Stimulated activated memory B cell treated with anti-CD40 and anti-IgM and Interleukin-4, amounts not matched to agents 10 μg/mL and 1 μg/mL and 100 μg/mL, for 72 hours (primary cell): ENCODE measurements around the gene TRIM31.

ENCODE experiments used
- ATAC-seq: fragments of 150-1000 bp; cut with Tn5 transposase; 2 replicates; pipeline ENCODE4 v1.10.0; 2021
- H3K27ac Mint-ChIP-seq: one replicate; pipeline ENCODE4 v1.8.0; 2022; ENCODE audit warnings: mild to moderate bottlenecking, mixed read lengths
- H3K27me3 Mint-ChIP-seq: one replicate; pipeline ENCODE4 v1.8.0; 2022; ENCODE audit warnings: mixed read lengths
- H3K36me3 Mint-ChIP-seq: one replicate; pipeline ENCODE4 v1.8.0; 2022; ENCODE audit warnings: mixed read lengths
- H3K4me1 Mint-ChIP-seq: one replicate; pipeline ENCODE4 v1.8.0; 2022; ENCODE audit warnings: mixed read lengths
- H3K4me3 Mint-ChIP-seq: one replicate; pipeline ENCODE4 v1.8.0; 2022; ENCODE audit warnings: mild to moderate bottlenecking, moderate library complexity, mixed read lengths
- H3K9me3 Mint-ChIP-seq: one replicate; pipeline ENCODE4 v1.8.0; 2022; ENCODE audit warnings: mixed read lengths

The TRIM31 gene

DNA sequence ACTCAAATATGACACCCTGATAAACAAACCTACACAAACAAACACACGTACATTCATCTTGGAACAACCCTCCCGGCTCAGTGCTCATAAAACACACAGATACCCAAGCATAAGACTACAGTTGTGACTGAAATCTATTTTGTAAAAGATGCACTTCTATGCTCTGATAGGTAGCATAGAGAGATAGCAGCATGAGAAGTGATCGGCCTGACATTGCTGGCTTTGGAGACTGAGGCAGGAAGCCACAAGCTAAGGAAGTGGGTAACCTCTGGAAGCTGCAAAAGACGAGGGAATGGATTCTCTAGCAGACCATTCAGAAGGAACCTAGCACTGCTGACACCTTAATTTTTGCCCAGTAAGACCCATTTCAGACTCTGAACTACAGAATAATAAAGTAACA, 35.7 kb downstream of the TRIM31 start:
- no peak overlapping the region for H3K4me3 Mint-ChIP-seq
- peaks cover 73% of the 10 kb centered on the region for H3K27me3 Mint-ChIP-seq
- H3K27ac Mint-ChIP-seq = no peak overlapping the region
- peaks cover 12% of the 10 kb centered on the region for H3K36me3 Mint-ChIP-seq
- ATAC-seq = no peak
- H3K4me1 Mint-ChIP-seq = peaks cover 18% of the 10 kb centered on the region
- H3K9me3 Mint-ChIP-seq = no peaks in the 10 kb centered on the region

DNA sequence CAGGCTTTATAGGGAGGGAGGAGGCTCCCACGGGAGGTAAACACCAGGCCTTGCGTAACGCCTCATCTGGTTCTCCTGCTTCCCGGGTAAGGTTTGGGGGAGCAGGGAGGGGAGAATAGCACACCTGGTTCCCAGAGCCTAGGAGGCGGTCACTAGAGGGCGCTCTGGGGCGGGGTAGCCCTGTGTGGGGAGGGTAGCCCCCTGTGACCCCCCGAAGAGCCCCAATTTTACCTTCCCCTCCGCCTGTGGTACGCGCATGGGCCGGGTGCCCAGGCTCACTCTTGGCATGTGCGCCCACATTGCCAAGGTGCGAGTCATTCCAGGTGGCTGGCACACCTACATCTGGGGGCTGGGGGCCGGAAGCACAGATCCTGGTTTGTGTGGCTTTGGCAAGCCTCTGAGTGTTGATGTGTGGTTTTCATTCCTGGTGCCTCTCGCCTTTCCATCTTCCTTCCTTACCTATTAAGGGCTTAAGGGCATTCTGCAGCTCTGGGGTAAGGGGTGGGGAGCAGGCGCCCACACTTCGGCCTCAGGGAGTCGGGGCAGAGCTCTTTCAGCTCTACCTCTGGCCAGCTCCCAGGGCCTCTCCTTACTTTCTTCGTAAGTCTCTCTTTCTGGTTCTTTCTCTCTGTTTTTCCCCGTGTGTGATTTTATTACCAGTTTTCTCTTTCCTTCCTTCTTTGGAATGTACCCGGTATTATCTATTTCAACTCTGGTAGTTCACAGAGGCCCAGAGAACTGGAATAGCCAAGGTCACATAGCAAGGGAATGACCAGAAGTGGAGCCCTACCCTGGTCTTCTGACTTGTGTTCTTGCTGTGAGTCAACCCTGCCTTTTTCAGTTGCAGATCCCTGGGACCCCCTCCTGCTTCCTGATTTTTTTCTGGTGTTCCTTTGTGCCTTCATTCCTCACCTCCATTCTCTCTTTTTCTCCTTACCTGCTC, 36.8 kb downstream of the TRIM31 start:
- Mint-ChIP-seq H3K27ac (no peak overlapping the region), H3K4me3 (peak overlapping the region; percentile 67), H3K27me3 (peaks cover 82% of the 10 kb centered on the region), H3K36me3 (peaks cover 20% of the 10 kb centered on the region), H3K9me3 (no peaks in the 10 kb centered on the region), H3K4me1 (peaks cover 26% of the 10 kb centered on the region)
- ATAC-seq = no peak

DNA sequence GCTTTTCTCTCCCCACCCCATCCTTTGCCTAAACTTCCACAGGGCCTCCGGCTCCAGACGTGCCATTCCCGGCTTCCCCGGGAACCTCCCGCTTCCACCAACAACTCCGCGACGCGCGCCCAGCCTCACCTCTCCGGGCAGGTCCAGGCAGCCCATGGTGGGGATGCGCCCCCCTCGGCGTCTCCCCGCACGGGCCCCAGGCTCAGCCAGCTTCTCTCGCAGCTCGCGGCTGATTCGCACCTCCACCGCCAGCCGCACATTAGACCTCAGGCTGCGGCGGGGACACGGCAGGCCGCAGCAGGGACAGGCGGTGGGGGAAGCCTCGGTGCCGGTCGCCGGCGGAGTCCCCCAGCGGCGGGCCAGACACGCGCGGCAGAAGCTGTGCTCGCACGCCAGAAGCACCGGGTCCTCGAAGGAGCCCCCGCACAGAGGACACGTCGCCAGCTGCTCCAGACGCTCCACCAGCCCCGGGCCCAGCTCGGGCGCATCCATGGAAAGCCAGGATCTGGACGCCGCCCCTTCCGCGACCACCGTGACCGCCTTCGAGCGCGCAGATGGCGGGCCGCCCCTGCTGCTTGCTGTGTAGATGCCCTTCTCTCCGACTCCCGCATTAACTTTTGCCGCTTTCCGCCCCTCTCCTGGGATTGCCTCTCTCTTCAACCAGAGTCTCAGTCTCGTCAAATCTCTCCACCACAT, 37.6 kb downstream of the TRIM31 start, which contains the start of gene RNF39:
Gene RNF39 (minus strand): TSS at position 676 of the 696 bp plus-strand sequence. CDS start 184 bp downstream, at position 492.
- Mint-ChIP-seq H3K27ac (no peak within 1 kb of the TSS), H3K27me3 (peaks cover 89% of the 10 kb centered on the region), H3K36me3 (peaks cover 27% of the 10 kb centered on the region), H3K4me3 (peak within 1 kb of the TSS; percentile 67), H3K9me3 (no peaks in the 10 kb centered on the region), H3K4me1 (peaks cover 33% of the 10 kb centered on the region)
- ATAC-seq = no peak

DNA sequence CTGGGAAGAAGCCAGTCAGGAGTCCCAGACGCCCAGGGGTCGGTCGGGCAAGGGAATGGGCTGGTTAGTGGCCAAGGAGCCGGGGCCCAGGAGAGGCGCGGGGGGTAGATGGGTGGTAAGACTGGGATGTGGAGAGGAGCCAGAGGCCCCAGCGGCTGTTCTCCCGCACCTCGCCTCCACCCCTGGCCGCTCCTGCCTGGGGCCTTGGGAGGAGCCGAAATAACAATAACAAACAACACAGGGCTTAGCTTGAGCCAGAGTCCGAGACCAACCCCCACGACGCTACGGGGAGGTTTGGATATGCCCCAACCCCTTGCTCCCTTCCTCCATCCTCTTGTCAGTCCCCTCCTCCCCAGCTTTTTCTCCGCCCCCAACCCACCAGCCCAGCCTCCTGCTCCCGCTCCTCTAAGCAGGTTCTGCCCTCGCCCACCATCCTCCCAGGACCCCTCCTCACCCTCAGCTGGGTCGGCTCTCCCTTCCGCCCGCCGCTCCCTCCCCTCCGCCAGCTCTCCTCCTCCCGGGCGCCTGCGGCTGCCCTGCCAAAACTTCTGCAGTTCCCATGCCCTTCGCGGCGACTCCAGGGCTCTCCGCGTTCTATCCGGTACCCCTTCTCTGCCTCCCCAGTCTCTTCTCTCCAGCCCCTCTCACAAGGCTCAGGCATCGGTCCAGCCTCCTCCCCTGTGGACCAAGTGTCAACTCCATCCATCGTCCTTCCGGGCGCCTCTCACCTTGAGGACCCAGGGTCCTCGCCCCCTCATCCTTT, 38.4 kb downstream of the TRIM31 start:
- ATAC-seq = no peak
- Mint-ChIP-seq H3K4me1 (peaks cover 36% of the 10 kb centered on the region), H3K36me3 (peaks cover 34% of the 10 kb centered on the region), H3K27me3 (peaks cover 82% of the 10 kb centered on the region), H3K9me3 (no peaks in the 10 kb centered on the region), H3K27ac (no peak overlapping the region), H3K4me3 (peak overlapping the region; percentile 62)

DNA sequence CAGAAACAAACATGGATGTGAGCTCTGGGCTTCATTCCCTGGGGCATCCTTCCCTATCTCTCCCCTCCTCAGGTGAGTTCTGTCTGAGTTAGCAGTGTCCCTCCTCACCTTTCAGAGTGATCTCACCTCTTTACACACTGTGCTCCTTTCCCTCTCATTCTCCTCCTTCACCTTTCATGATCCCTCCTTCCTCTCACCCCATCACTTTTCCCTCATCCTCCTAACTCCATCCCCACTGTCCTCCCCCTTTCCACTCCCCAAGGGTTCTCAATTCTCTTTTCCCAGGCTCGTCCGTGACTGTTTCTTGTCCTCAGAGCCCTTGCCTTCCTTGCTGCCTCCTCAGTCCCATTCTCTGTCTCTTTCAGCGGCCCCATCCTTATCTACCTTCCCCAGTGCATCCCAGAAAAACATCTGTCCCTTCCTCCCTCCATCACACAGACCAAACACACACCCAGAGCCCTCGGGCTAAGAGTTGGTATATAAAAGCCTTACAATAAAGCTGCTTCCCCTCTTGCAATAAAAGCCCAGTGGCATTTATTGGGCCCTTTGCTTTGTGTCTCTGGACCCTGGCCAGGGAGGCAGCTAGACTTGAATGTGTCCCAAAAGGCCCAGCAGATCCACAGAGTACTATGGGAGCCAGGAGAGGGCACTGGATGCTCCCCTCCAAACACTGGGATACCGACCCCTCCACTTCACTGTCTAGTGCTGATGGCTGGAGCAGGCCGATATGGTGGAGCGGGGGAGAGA, 39.2 kb downstream of the TRIM31 start:
- no peak overlapping the region for H3K27ac Mint-ChIP-seq
- H3K4me1 Mint-ChIP-seq = peaks cover 37% of the 10 kb centered on the region
- peaks cover 43% of the 10 kb centered on the region for H3K36me3 Mint-ChIP-seq
- no peaks in the 10 kb centered on the region for H3K9me3 Mint-ChIP-seq
- H3K27me3 Mint-ChIP-seq = peaks cover 74% of the 10 kb centered on the region
- peak overlapping the region; percentile 12 for H3K4me3 Mint-ChIP-seq
- no peak for ATAC-seq

DNA sequence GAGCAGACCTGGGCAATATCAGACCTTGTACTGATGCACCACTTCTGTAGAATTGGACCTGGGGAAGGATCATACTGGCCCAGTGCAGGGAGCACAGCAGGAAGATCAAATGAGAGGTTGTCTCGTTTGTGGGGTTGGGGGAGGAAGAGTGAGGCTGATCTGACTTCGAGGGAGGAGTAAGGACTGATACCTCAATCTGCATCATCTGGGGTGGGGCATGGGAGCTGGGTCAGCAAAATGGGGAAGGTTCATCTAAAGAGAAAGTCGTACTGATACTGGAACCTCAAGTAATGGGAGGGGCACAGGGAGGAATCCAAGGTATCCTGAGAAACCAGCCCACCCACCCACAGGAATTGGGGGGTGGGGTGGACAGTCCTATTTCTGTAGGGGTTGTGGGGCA, 41.0 kb downstream of the TRIM31 start:
- ATAC-seq = no peak
- peaks cover 56% of the 10 kb centered on the region for H3K36me3 Mint-ChIP-seq

DNA sequence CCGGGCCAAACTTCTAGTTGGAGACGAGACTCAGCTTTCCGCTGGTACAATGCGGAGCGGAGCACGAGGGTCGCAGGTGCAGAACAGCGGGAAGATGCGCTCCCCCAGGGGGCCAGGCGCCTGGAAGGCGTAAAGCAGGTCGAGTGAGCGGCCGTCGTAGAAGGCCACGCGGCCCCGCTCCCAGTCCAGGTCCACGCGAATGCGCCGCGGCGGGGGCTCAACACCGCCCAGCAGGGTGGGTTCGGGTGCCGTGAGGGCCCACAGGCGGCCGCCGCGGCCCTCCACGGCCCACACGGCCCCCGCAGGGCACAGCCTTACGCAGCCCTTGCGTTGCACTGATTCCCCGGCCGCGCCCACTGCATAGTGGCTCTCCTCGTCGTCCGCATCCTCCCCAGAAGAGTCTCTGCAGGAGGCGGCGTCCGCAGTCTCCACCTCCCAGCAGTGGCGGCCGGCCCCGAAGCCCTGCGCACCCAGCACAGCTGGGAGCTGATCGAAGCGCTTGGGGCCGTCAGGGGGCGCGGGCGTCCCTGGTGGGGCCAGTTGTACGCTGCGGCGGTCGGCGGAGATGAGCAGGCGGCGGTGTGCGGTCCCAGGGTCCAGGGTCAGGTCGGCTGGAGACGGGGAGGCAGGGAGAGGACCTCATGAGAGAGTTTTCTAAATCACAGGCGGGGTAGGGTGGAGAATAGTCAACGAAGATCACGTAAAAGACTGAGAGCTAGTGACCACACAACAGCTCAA, 41.6 kb downstream of the TRIM31 start:
- Mint-ChIP-seq H3K4me3 (no peak overlapping the region), H3K27ac (no peak overlapping the region), H3K36me3 (peaks cover 56% of the 10 kb centered on the region), H3K9me3 (no peaks in the 10 kb centered on the region), H3K27me3 (peaks cover 55% of the 10 kb centered on the region), H3K4me1 (peaks cover 55% of the 10 kb centered on the region)
- no peak for ATAC-seq

More for the DNA sequence above, 41.0 kb downstream of the TRIM31 start:
- no peak overlapping the region for H3K4me3 Mint-ChIP-seq
- peaks cover 53% of the 10 kb centered on the region for H3K4me1 Mint-ChIP-seq
- no peak overlapping the region for H3K27ac Mint-ChIP-seq
- no peaks in the 10 kb centered on the region for H3K9me3 Mint-ChIP-seq
- peaks cover 61% of the 10 kb centered on the region for H3K27me3 Mint-ChIP-seq

DNA sequence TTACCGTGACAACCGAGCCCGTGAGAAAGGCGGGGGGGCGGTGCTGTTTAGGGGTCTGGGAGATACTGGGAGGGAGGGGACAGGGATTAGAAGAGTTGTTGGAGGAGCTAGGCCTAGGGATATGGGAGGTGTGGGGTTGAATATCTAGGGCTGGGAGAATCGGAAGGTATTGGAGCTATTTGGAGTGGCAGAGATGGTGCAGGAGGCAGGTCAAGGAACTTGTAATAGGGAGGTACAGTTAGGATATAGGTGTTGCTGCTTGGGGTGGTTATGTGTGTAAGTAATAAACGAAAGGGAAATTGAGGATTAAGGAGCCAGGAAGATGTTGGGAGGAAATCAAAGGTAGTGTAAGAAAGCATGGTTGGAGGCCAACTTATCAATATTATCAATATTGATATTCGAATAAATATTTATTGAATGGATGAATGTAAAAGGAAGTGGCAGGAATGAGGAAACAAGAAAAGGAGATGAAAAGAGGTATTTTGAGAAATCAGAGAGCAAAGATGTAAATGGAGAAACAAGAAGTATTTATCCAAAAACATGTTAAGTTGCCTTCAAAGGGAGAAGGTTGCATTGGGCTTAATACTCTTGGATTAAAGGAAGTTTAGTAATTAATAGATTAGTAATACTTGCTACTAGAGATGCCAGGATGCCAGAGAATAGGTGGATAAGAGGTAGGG, 45.3 kb downstream of the TRIM31 start:
- Mint-ChIP-seq H3K27ac (peak overlapping the region; percentile 85), H3K4me1 (peaks cover 56% of the 10 kb centered on the region), H3K9me3 (no peaks in the 10 kb centered on the region), H3K27me3 (peaks cover 22% of the 10 kb centered on the region), H3K4me3 (peak overlapping the region; percentile 88), H3K36me3 (peaks cover 55% of the 10 kb centered on the region)
- ATAC-seq = no peak

DNA sequence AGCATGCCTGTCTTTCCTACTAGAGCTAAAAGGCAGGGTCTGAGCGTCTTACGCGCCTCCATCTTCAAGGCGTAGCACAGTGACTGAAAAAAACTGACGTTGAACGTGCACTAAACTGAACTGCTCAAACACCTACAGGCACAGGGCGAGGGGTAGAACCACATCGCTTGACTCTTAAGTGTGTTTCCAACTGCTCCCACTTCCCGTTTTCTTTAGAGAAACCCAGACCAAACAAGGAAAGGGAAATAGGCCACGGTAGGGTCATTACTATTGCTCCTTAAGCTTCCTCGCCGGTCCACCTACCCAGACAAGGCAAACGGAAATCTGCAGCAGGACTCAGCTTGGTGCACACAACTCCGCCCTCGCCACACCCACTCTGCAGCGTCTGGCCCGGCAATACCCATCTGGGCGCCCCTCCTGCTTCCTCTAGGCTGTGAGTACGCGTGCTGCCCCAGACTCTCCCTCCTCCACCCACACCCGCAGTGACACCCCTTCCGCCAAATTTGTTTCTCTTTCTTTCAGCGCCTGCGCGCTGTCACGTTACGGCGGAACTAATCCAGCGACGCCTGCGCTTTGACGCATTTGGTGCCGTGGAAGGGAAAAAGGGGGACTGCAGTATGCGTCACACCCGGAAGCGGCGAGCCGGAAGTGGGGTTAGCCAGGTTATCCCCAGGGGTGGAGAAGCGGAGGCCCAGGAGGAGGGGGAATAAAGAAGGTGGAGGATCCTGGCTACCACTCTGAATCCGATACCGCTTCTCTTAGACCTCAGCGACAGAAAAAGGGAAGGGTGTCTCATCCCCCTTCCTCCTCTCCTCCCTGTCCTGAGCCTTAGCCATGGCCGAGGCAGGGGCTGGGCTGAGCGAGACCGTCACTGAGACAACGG, 46.1 kb downstream of the TRIM31 start, which contains the start of gene PPP1R11:
Gene PPP1R11 (plus strand): TSS at position 622 of the 883 bp plus-strand sequence. CDS start 213 bp downstream, at position 835.
- peaks cover 53% of the 10 kb centered on the region for H3K4me1 Mint-ChIP-seq
- H3K4me3 Mint-ChIP-seq = peak within 1 kb of the TSS; percentile 88
- H3K27me3 Mint-ChIP-seq = peaks cover 14% of the 10 kb centered on the region
- peak within 1 kb of the TSS; percentile 85 for H3K27ac Mint-ChIP-seq
- ATAC-seq = peak; percentile 100
- H3K36me3 Mint-ChIP-seq = peaks cover 49% of the 10 kb centered on the region
- H3K9me3 Mint-ChIP-seq = no peaks in the 10 kb centered on the region

DNA sequence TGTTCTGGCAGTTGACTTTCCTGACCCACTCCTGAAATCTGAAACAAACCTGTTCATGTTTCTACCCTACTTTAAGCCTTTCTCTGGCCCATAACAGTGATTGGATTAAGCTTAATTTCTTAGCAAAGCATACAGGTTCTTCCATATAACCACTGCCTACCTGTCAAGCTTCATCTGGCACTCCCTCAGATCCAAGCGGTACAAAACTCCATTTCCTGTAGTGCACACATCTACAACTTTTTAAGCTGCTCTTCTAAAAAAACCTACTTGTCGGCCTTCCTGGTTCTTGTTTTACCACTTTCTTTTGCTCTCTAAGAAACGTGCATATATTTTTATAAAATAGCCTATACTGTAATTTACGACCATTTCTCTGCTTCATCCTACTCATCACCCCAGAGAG, 46.8 kb downstream of the TRIM31 start:
- no peak for ATAC-seq
- Mint-ChIP-seq H3K27ac (peak overlapping the region; percentile 85), H3K4me1 (peaks cover 52% of the 10 kb centered on the region), H3K9me3 (no peaks in the 10 kb centered on the region), H3K36me3 (peaks cover 45% of the 10 kb centered on the region), H3K4me3 (peak overlapping the region; percentile 88), H3K27me3 (peaks cover 9% of the 10 kb centered on the region)

DNA sequence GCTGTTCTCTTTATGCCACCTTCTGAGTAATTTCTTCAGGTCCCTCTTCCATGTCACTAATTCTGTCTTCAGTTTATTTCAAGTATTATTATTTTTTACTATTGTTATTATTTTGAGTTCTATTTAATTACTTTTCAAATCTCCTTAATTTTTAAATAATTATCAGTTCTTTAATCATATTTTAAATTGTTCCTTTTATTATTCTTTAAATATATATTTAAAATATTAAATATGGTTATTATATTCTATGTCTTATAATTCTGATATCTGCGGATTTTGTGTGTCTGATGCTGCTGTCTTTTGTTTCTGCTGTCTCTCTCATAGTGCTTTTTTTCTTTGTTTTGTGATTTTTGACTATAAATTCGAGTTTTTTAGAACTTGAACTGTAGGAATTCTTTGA, 49.6 kb downstream of the TRIM31 start:
- Mint-ChIP-seq H3K4me3 (no peak overlapping the region), H3K9me3 (no peaks in the 10 kb centered on the region), H3K27me3 (no peaks in the 10 kb centered on the region), H3K36me3 (peaks cover 18% of the 10 kb centered on the region), H3K27ac (peak overlapping the region; percentile 43), H3K4me1 (peaks cover 49% of the 10 kb centered on the region)
- ATAC-seq = no peak

DNA sequence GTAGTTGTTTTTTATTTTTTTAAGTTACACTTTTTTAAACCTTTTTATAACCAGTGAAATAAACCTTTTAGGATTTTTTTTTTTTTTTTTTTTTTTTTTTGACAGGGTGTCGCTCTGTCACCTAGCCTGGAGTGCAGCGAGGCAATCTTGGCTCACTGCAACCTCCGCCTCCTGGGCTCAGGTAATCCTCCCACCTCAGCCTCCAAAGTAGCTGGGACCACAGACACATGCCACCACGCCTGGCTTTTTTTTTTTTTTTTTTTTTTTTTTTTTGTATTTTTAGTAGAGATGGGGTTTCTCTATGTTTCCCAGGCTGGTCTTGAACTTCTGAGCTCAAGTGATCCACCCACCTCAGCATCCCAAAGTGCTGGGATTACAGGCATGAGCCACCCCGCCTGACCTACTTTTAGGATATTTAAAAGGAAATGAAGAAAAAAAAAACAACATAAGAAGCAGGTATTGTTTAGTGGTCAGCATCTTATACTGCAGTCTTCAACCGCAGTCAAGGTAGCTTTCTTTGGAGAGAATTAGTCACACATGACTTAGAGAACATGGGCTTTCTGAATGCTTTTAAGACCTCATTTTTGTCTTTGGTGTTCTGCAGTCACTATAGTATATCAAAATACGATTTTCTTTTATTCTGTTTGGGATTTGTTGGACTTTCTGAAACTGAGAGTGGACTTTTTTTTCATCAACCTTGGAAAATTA, 50.3 kb downstream of the TRIM31 start:
- Mint-ChIP-seq H3K4me3 (no peak overlapping the region), H3K27me3 (no peaks in the 10 kb centered on the region), H3K27ac (peak overlapping the region; percentile 43), H3K36me3 (peaks cover 14% of the 10 kb centered on the region), H3K4me1 (peaks cover 42% of the 10 kb centered on the region), H3K9me3 (no peaks in the 10 kb centered on the region)
- ATAC-seq = no peak
